ENCODE results near the gene ZNF292.

Gene ZNF292

GRCh38 chr6:87164004-87164403 is 8.6 kb downstream of the ZNF292 start:
- no peak overlapping the region for H3K9ac ChIP-seq (ENCODE audit: low read length)
- peaks cover 27% of the 10 kb centered on the region for H3K4me1 ChIP-seq (ENCODE audit: control insufficient read depth, insufficient read depth, low read length)
- no peaks in the 10 kb centered on the region for H3K36me3 ChIP-seq (ENCODE audit: control insufficient read depth, insufficient read depth, low read length)
- H3K4me3 ChIP-seq (ENCODE audit: low read depth, low read length), result no peak overlapping the region
- H3K27me3 ChIP-seq (ENCODE audit: control insufficient read depth, insufficient read depth, low read length), result no peaks in the 10 kb centered on the region
- no peak overlapping the region for H3K27ac ChIP-seq (ENCODE audit: low read depth, low read length)
- H3K9me3 ChIP-seq (ENCODE audit: control insufficient read depth, insufficient read depth, low read depth, low read length), result no peaks in the 10 kb centered on the region

GRCh38 chr6:87164506-87164905 is 9.1 kb downstream of the ZNF292 start:
- peaks cover 27% of the 10 kb centered on the region for H3K4me1 ChIP-seq (ENCODE audit: control insufficient read depth, insufficient read depth, low read length)

DNA sequence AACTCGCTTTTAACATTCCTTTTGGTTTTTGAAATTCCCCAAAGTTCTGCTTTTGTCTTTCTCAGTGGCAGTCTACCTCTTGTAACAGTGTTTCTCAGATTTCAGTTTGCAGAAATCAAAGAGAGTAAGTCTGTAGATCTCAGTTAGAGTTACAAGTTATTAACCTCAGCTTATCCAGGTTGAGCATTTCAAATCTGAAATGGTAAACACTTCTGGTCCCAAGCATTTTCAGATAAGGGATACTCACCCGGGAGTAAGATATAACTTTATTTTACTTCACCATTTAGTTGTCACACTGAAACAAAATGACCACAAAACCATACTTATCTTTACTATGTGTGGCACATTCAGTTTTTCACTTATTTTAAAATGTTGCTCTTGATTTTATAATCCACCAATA is 9.8 kb downstream of the ZNF292 start:
- Histone ChIP-seq H3K27me3 (ENCODE audit: control insufficient read depth, insufficient read depth, low read length) (no peaks in the 10 kb centered on the region), H3K4me1 (ENCODE audit: control insufficient read depth, insufficient read depth, low read length) (peaks cover 33% of the 10 kb centered on the region), H3K4me3 (ENCODE audit: low read depth, low read length) (no peak overlapping the region), H3K27ac (ENCODE audit: low read depth, low read length) (no peak overlapping the region), H3K36me3 (ENCODE audit: control insufficient read depth, insufficient read depth, low read length) (no peaks in the 10 kb centered on the region), H3K9me3 (ENCODE audit: control insufficient read depth, insufficient read depth, low read depth, low read length) (no peaks in the 10 kb centered on the region), H3K9ac (ENCODE audit: low read length) (no peak overlapping the region)

More at GRCh38 chr6:87164506-87164905, 9.1 kb downstream of the ZNF292 start:
- Histone ChIP-seq H3K9me3 (ENCODE audit: control insufficient read depth, insufficient read depth, low read depth, low read length) (no peaks in the 10 kb centered on the region), H3K27me3 (ENCODE audit: control insufficient read depth, insufficient read depth, low read length) (no peaks in the 10 kb centered on the region), H3K27ac (ENCODE audit: low read depth, low read length) (no peak overlapping the region), H3K4me3 (ENCODE audit: low read depth, low read length) (no peak overlapping the region), H3K9ac (ENCODE audit: low read length) (no peak overlapping the region), H3K36me3 (ENCODE audit: control insufficient read depth, insufficient read depth, low read length) (no peaks in the 10 kb centered on the region)

DNA sequence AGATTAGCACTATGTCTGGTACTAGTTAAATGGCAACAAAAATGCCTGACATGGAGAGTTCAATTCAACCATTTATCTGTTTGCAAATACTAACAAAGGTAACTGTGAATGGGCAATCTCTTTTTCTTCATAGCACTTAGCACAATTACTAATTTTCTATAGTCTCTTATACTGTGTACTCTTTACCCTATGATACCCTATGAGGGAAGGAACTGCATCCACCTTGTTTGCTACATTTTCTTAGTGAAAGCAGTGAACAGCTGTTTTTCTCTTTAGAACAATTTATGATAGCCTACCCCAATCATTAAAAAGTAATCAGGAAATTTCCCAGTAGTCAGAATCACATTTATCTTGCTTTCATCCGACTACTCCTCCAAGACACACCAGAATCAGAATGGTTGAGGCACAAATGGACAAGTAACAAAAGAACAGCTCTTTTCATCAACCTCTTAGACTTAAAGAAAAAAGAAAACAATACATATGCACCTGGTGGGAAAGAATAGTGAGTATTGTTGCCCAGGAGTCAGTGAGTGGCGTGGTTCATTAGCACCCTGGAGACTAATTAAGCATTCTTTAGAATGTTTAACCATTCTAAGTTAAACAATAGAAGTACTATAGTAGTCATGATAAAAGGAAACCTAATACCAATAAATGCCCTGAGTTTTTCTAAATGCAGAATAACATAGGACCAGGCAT is 16.7 kb downstream of the ZNF292 start:
- Histone ChIP-seq H3K4me1 (ENCODE audit: control insufficient read depth, insufficient read depth, low read length) (peaks cover 46% of the 10 kb centered on the region), H3K36me3 (ENCODE audit: control insufficient read depth, insufficient read depth, low read length) (no peaks in the 10 kb centered on the region), H3K9ac (ENCODE audit: low read length) (no peak overlapping the region), H3K9me3 (ENCODE audit: control insufficient read depth, insufficient read depth, low read depth, low read length) (no peaks in the 10 kb centered on the region), H3K27me3 (ENCODE audit: control insufficient read depth, insufficient read depth, low read length) (no peaks in the 10 kb centered on the region), H3K4me3 (ENCODE audit: low read depth, low read length) (no peak overlapping the region), H3K27ac (ENCODE audit: low read depth, low read length) (peak overlapping the region; percentile 53; the same call in 1 of the 2 replicates)

- no peak overlapping the region for H3K4me3 ChIP-seq (ENCODE audit: low read depth, low read length)
- H3K4me1 ChIP-seq (ENCODE audit: control insufficient read depth, insufficient read depth, low read length), result peaks cover 52% of the 10 kb centered on the region
- no peaks in the 10 kb centered on the region for H3K9me3 ChIP-seq (ENCODE audit: control insufficient read depth, insufficient read depth, low read depth, low read length)
- no peak overlapping the region for H3K27ac ChIP-seq (ENCODE audit: low read depth, low read length)
- no peak overlapping the region for H3K9ac ChIP-seq (ENCODE audit: low read length)
- H3K27me3 ChIP-seq (ENCODE audit: control insufficient read depth, insufficient read depth, low read length), result no peaks in the 10 kb centered on the region
- H3K36me3 ChIP-seq (ENCODE audit: control insufficient read depth, insufficient read depth, low read length), result no peaks in the 10 kb centered on the region
Observed at GRCh38 chr6:87174078-87174579, 18.8 kb downstream of the ZNF292 start.

GRCh38 chr6:87176493-87176892 is 21.1 kb downstream of the ZNF292 start:
- peaks cover 54% of the 10 kb centered on the region for H3K4me1 ChIP-seq (ENCODE audit: control insufficient read depth, insufficient read depth, low read length)
- no peak overlapping the region for H3K9ac ChIP-seq (ENCODE audit: low read length)
- H3K4me3 ChIP-seq (ENCODE audit: low read depth, low read length), result no peak overlapping the region
- H3K36me3 ChIP-seq (ENCODE audit: control insufficient read depth, insufficient read depth, low read length), result no peaks in the 10 kb centered on the region
- H3K27me3 ChIP-seq (ENCODE audit: control insufficient read depth, insufficient read depth, low read length), result no peaks in the 10 kb centered on the region
- H3K27ac ChIP-seq (ENCODE audit: low read depth, low read length), result no peak overlapping the region
- no peaks in the 10 kb centered on the region for H3K9me3 ChIP-seq (ENCODE audit: control insufficient read depth, insufficient read depth, low read depth, low read length)

DNA sequence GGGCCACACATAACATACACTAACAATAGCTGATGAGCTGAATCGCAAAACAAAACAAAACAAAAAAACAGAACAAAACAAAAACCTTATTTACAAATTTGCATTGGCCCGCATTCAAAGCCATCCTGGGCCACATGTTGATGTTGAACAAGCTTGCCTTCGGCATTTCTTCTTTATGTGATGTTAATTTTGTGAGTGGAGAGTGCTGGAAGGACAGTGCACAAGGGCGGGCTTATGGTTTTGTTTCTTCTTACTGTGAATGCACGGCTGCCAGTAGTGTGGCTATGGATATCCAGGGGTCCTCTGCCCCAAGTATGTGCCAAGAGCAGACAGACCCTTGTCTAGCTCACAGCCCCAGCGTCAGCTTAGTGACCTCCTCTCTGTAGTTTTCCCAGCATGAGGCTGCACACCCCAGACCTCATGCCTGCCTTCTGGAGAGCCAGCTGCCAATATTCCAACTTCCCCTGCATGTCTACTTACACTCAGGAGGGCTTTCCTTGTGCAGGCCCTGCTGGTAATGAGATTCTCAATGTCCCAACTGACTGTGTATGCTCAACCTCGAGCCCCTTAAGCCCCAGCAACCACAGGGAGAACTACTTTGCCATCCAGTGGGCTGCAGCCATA is 24.9 kb downstream of the ZNF292 start:
- peaks cover 42% of the 10 kb centered on the region for H3K4me1 ChIP-seq (ENCODE audit: control insufficient read depth, insufficient read depth, low read length)
- H3K9me3 ChIP-seq (ENCODE audit: control insufficient read depth, insufficient read depth, low read depth, low read length), result no peaks in the 10 kb centered on the region
- H3K4me3 ChIP-seq (ENCODE audit: low read depth, low read length), result no peak overlapping the region
- H3K27me3 ChIP-seq (ENCODE audit: control insufficient read depth, insufficient read depth, low read length), result no peaks in the 10 kb centered on the region
- H3K27ac ChIP-seq (ENCODE audit: low read depth, low read length), result peak overlapping the region; percentile 18; the same call in 1 of the 2 replicates
- H3K9ac ChIP-seq (ENCODE audit: low read length), result peak overlapping the region; percentile 14
- no peaks in the 10 kb centered on the region for H3K36me3 ChIP-seq (ENCODE audit: control insufficient read depth, insufficient read depth, low read length)

DNA sequence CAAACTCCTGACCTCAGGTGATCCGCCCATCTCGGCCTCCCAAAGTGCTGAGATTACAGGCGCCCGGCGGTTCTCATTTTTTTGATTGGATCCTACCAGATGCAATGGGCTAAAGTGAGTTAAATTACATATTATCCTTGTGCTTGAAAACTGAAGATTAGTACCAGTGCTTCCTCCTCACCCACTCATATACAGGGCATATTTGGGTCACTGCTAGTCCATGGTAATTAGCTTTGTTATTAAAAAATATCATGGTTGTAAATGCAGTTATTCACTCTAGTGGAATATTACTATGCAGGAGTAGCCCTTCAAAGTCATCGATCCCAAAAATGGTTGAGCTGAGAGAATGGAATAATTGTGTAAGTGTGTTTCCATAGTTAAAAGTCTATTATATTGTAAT is 26.5 kb downstream of the ZNF292 start:
- no peaks in the 10 kb centered on the region for H3K9me3 ChIP-seq (ENCODE audit: control insufficient read depth, insufficient read depth, low read depth, low read length)
- 0 out of 2 replicates have a peak, but pooled peaks cover 4% of the 10 kb centered on the region for H3K36me3 ChIP-seq (ENCODE audit: control insufficient read depth, insufficient read depth, low read length)
- H3K4me3 ChIP-seq (ENCODE audit: low read depth, low read length), result no peak overlapping the region
- H3K27me3 ChIP-seq (ENCODE audit: control insufficient read depth, insufficient read depth, low read length), result no peaks in the 10 kb centered on the region
- H3K4me1 ChIP-seq (ENCODE audit: control insufficient read depth, insufficient read depth, low read length), result peaks cover 42% of the 10 kb centered on the region
- no peak overlapping the region for H3K27ac ChIP-seq (ENCODE audit: low read depth, low read length)
- no peak overlapping the region for H3K9ac ChIP-seq (ENCODE audit: low read length)

DNA sequence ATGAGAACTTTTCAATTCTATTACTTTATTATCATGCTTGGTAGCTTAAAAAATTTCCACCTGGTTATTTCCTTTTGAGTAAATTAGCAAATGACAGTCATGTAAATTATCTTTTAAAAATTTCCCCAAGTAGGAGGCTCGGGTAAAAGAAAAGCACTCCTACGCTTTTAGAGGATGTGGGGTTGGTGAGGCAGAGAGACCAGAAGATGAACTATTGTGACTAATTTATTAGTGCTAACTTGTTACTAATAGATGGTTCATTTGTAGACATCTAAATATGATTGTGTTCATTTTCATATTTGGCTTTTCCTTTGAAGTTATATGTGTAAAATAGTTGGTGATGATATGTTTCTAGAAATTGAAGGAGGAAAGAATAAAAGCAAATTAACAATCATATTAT is 27.0 kb downstream of the ZNF292 start:
- Histone ChIP-seq H3K27me3 (ENCODE audit: control insufficient read depth, insufficient read depth, low read length) (no peaks in the 10 kb centered on the region), H3K4me3 (ENCODE audit: low read depth, low read length) (no peak overlapping the region), H3K4me1 (ENCODE audit: control insufficient read depth, insufficient read depth, low read length) (peaks cover 42% of the 10 kb centered on the region), H3K9ac (ENCODE audit: low read length) (no peak overlapping the region), H3K36me3 (ENCODE audit: control insufficient read depth, insufficient read depth, low read length) (0 out of 2 replicates have a peak, but pooled peaks cover 4% of the 10 kb centered on the region), H3K9me3 (ENCODE audit: control insufficient read depth, insufficient read depth, low read depth, low read length) (no peaks in the 10 kb centered on the region), H3K27ac (ENCODE audit: low read depth, low read length) (no peak overlapping the region)

DNA sequence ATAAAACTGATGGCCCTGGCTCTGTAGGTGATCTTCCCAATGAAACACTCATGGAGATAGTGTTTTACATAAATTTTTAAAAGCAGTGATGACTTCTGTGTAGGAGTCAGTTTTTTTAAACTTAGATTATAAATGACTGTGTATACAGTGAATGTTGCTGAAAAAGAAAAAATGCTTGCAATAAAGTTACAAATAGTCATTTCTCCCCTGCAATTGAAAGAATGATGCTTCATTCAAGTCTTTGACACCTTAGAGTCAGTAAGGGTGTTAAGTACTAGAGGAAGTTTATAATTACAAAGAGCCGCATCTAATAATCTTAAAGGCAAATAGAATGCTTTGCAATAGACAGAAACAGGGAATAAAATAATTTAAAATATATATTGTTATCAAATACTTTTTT is 27.6 kb downstream of the ZNF292 start:
- H3K4me3 ChIP-seq (ENCODE audit: low read depth, low read length), result no peak overlapping the region
- 0 out of 2 replicates have a peak, but pooled peaks cover 4% of the 10 kb centered on the region for H3K36me3 ChIP-seq (ENCODE audit: control insufficient read depth, insufficient read depth, low read length)
- H3K9me3 ChIP-seq (ENCODE audit: control insufficient read depth, insufficient read depth, low read depth, low read length), result no peaks in the 10 kb centered on the region
- no peak overlapping the region for H3K27ac ChIP-seq (ENCODE audit: low read depth, low read length)
- H3K9ac ChIP-seq (ENCODE audit: low read length), result no peak overlapping the region
- H3K27me3 ChIP-seq (ENCODE audit: control insufficient read depth, insufficient read depth, low read length), result no peaks in the 10 kb centered on the region
- H3K4me1 ChIP-seq (ENCODE audit: control insufficient read depth, insufficient read depth, low read length), result peaks cover 39% of the 10 kb centered on the region

DNA sequence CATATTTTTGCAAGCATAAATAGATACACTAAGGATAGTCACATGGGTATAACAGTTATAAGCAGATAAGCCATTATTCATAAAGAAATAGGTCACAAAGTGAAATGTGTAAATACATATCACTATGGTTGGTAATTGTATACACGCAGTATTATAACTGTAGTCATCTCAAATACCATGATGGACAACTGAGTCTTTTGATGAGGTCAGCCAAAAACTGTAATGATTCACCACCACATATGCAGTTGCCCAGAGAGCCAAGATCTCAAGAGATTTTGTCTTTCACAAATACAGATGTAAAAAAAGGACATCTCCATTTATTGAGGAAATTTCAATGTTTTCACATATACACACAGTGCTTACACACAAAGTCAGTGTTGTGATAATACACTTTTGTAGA is 28.3 kb downstream of the ZNF292 start:
- Histone ChIP-seq H3K9me3 (ENCODE audit: control insufficient read depth, insufficient read depth, low read depth, low read length) (no peaks in the 10 kb centered on the region), H3K27ac (ENCODE audit: low read depth, low read length) (no peak overlapping the region), H3K27me3 (ENCODE audit: control insufficient read depth, insufficient read depth, low read length) (no peaks in the 10 kb centered on the region), H3K4me3 (ENCODE audit: low read depth, low read length) (no peak overlapping the region), H3K4me1 (ENCODE audit: control insufficient read depth, insufficient read depth, low read length) (peaks cover 32% of the 10 kb centered on the region), H3K36me3 (ENCODE audit: control insufficient read depth, insufficient read depth, low read length) (0 out of 2 replicates have a peak, but pooled peaks cover 4% of the 10 kb centered on the region), H3K9ac (ENCODE audit: low read length) (no peak overlapping the region)
